K562 (cell line): Measurements from ENCODE around the gene POLN. TPM values are rescaled to one million over a fixed set of nuclear protein-coding genes. Genes with fewer than 3 reads are reported as not detected.

Experiments used
- ATAC-seq: fragments of 200-7000 bp; cut with Tn5 transposase; 3 replicates; pipeline ENCODE4 v1.9.1; 2020; ENCODE audit warnings: moderate library complexity
- BruUV-seq: library from RNA; stranded (reverse); fragments of 400-500 nt; replicated peaks from 2 replicates; lab custom pipeline; 2021; lab: Mats Ljungman, UMichigan
- CTCF ChIA-PET: fragments of 300-600 bp; formaldehyde crosslinking; extraction: SDS; loops from one replicate; lab custom pipeline; 2021; ENCODE audit warnings: low intra/inter-chr PET ratio; lab: Yijun Ruan, JAX
- POLR2A ChIA-PET: fragments of 300-600, 350-650 bp; sonication (Branson Sonifier 250); formaldehyde crosslinking; extraction: SDS; loops from one replicate; lab custom pipeline; 2021; ENCODE audit warnings: antibody characterized with exemption, inconsistent platforms; lab: Yijun Ruan, JAX
- DNase-seq, 4 experiments: peaks; one replicate each; pipeline versions ENCODE4 v3.0.0 to v3.0.0-alpha.2; 2011 to 2018; ENCODE audit warnings: low spot score in 3 of 4, mixed read lengths in 3 of 4; ENCODE audit errors: extremely low read depth in 1 of 4
- FAIRE-seq: peaks from 2 replicates; lab custom pipeline; 2011; peaks lifted over from hg19 to GRCh38; lab: Jason Lieb, UNC
- H2AFZ ChIP-seq: 2 replicates; pipeline ENCODE4 v1.6.0; 2011; ENCODE audit warnings: low read depth, low read length, control low read depth, inconsistent platforms
- H3K27ac ChIP-seq: fragments of 200-600 bp; 3 replicates; pipeline ENCODE4 v1.8.0; 2011; ENCODE audit warnings: low read depth, mild to moderate bottlenecking, control low read depth, inconsistent platforms, low read length, moderate library complexity, mixed read lengths; ENCODE audit errors: extremely low read depth
- H3K27me3 ChIP-seq, 2 experiments: fragments of 300-600 bp in 1 of 2; 2 replicates in 1 of 2; 3 replicates in 1 of 2; pipeline versions ENCODE4 v1.6.0 to v1.8.0; 2011; ENCODE audit warnings: inconsistent platforms in 2 of 2, low read length in 2 of 2, mild to moderate bottlenecking in 1 of 2, mixed read lengths in 1 of 2, moderate library complexity in 1 of 2; ENCODE audit not compliant: control insufficient read depth in 2 of 2, insufficient read depth in 2 of 2
- H3K36me3 ChIP-seq: fragments of 300-600 bp; 3 replicates; pipeline ENCODE4 v1.8.0; 2011; ENCODE audit warnings: mild to moderate bottlenecking, low read length, inconsistent platforms; ENCODE audit not compliant: control insufficient read depth, insufficient read depth
- H3K4me1 ChIP-seq, 2 experiments: fragments of 200-600 bp in 1 of 2; replicated peaks in 1 of 2; 2 replicates in 1 of 2; 3 replicates in 1 of 2; pipeline versions ENCODE4 v1.5.1 to v1.8.0; 2011; ENCODE audit warnings: inconsistent platforms in 2 of 2, low read length in 2 of 2, mild to moderate bottlenecking in 1 of 2, mixed read lengths in 1 of 2, moderate library complexity in 1 of 2; ENCODE audit not compliant: control insufficient read depth in 2 of 2, insufficient read depth in 2 of 2
- H3K4me2 ChIP-seq: 2 replicates; pipeline ENCODE4 v1.6.1; 2011; ENCODE audit warnings: low read length, control low read depth, inconsistent platforms, mixed read lengths; ENCODE audit not compliant: insufficient read depth
- H3K4me3 ChIP-seq: fragments of 200-600 bp; sonication (generic), shearing (Covaris generic); 2 replicates; pipeline ENCODE4 v1.5.1; 2016; ENCODE audit warnings: control low read depth, inconsistent platforms
- H3K79me2 ChIP-seq: fragments of 200-600 bp; 3 replicates; pipeline ENCODE4 v1.8.0; 2011; ENCODE audit warnings: low read length, inconsistent platforms; ENCODE audit not compliant: control insufficient read depth, insufficient read depth
- H3K9ac ChIP-seq, 2 experiments: 2 replicates each; pipeline versions ENCODE4 v1.6.0 to v1.6.1; 2011; ENCODE audit warnings: low read depth in 2 of 2, low read length in 2 of 2, control low read depth in 1 of 2, inconsistent platforms in 1 of 2, mild to moderate bottlenecking in 1 of 2, mixed read lengths in 1 of 2; ENCODE audit not compliant: insufficient read depth in 1 of 2
- H3K9me1 ChIP-seq: one replicate; pipeline ENCODE4 v1.6.0; 2011; ENCODE audit warnings: inconsistent platforms, mild to moderate bottlenecking, low read length, moderate library complexity; ENCODE audit not compliant: control insufficient read depth, insufficient read depth
- H3K9me3 ChIP-seq: replicated peaks from 2 replicates; pipeline ENCODE4 v1.5.1; 2011; ENCODE audit warnings: low read depth, low read length, inconsistent platforms; ENCODE audit not compliant: control insufficient read depth, insufficient read depth
- H4K20me1 ChIP-seq: replicated peaks from 2 replicates; pipeline ENCODE4 v1.6.1; 2011; ENCODE audit warnings: low read length, inconsistent platforms, mixed read lengths; ENCODE audit not compliant: control insufficient read depth, insufficient read depth
- CBFA2T2 ChIP-seq: fragments of 450-650 bp; conservative IDR thresholded peaks from 2 replicates; pipeline ENCODE4 v1.6.1; 2017; ENCODE audit warnings: mild to moderate bottlenecking
- ZNF212 ChIP-seq: fragments of 450-650 bp; formaldehyde crosslinking; IDR thresholded peaks from 2 replicates; pipeline ENCODE4 v1.4.0; 2020; ENCODE audit warnings: mild to moderate bottlenecking
- ZNF764 ChIP-seq: fragments of 250-450 bp; sonication (Bioruptor Pico); IDR thresholded peaks from 2 replicates; pipeline ENCODE4 v1.4.0; 2020; ENCODE audit warnings: low read depth, mild to moderate bottlenecking, moderate library complexity
- WGBS: fragments of 100-300 bp; shearing (Covaris generic); methylation state at CpG from one replicate; pipeline ENCODE4 v1.1.6; 2016; ENCODE audit warnings: low coverage, mixed read lengths; ENCODE audit not compliant: insufficient coverage; ENCODE audit errors: missing lambda C conversion rate; 5-methylcytosine and 5-hydroxymethylcytosine counted together
- in situ Hi-C: fragments of 300-500 bp; cut with MboI; formaldehyde crosslinking; loops from 4 replicates; pipeline ENCODE4 v1.15.0; 2018; ENCODE audit warnings: inconsistent platforms, mixed read lengths
- intact Hi-C: fragments of 100-400 bp; cut with micrococcal nuclease; formaldehyde crosslinking; loops from 2 replicates; pipeline ENCODE4 v1.14.2; 2022
- polyA plus RNA-seq, 8 experiments: library from polyadenylated mRNA; depleted of rRNA in 4 of 8; stranded (reverse) in 5 of 8; unstranded in 3 of 8; fragments of >200 nt; fragmentation: Nextera tagmentation in 2 of 8; fragmentation: Illumina TruSeq in 1 of 8; extraction: Ambion mirVana in 2 of 8; extraction: Trizol in 1 of 8; gene quantifications; 2 replicates each; pipeline versions ENCODE4 v1.2.1 to v1.2.3, GENCODE V29; 2011 to 2014; ENCODE audit warnings: inconsistent platforms in 1 of 8, missing spikeins in 1 of 8
- total RNA-seq, 7 experiments: library from RNA; depleted of rRNA in 6 of 7; stranded (reverse); fragments of >200 nt in 6 of 7; fragmentation: Illumina TruSeq in 2 of 7; extraction: Trizol in 2 of 7; gene quantifications; 2 replicates each; pipeline versions ENCODE4 v1.2.1 to v1.2.3, GENCODE V29; 2011 to 2021; ENCODE audit warnings: low replicate concordance in 1 of 7
- TF ChIP-seq, protein P1 (sequence below): sonication (generic); formaldehyde crosslinking; IDR thresholded peaks from 2 replicates; pipeline ENCODE4 v1.8.1; 2022; ENCODE audit warnings: missing genetic modification reagents
- TF ChIP-seq, protein P2 (sequence below), 2 experiments: IDR thresholded peaks; 2 replicates each; pipeline ENCODE4 v1.6.1; 2011; ENCODE audit warnings: borderline replicate concordance in 1 of 2, control low read depth in 1 of 2, low read depth in 1 of 2, low read length in 1 of 2, mild to moderate bottlenecking in 1 of 2, mixed read lengths in 1 of 2, moderate library complexity in 1 of 2; ENCODE audit not compliant: insufficient read depth in 1 of 2, insufficient read length in 1 of 2, poor library complexity in 1 of 2, severe bottlenecking in 1 of 2; ENCODE audit errors: extremely low read depth in 1 of 2

Gene POLN
- total and polyA plus RNA-seq, 9 of the 15 experiments (the other 6 are each of a cell fraction or from before 2014, with no cell fraction given): 0.08 to 0.91 (median 0.32) TPM

DNA sequence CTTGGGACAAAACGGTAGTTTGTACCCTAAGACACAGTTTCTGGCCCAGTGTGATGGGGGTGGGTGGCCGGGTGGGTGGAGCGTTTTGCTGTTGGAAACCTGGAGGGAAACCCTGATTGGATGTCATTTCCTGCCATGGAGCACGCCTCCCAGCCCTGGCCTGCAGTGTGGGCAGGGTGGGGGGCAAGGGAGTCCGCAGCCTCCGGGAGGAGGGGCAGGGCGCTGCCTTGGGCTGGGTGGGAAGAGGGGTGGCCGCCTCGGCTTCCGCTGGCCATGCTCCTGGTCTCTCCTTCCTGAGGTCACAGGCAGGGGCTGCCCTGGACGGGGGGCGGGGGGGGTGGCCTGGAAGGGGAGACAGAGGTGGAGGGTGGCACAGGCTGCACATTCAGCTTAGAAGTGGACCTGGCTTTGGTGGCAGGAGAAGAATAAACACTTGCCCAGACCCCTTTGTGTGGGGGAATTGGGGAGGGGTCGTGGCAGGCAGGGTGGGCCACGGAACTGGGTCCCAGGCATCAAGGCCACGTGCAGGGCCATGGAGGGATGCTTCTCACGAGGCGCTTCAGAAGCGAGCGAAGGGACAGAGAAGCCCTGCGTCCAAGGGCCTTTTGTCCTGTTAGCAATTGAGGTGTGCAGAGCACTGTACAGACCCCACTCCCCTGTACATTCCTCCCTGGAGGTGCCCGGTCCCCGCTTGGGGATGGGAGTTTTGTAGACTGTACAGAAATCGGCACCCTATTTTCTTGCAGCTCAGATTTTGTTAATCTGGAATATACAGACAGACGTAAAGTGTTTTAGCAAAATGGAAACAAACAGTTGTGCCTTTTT is 176.6 kb downstream of the POLN start (continued):
- TF ChIP-seq CBFA2T2 (no peak), ZNF764 (CRISPR knock-in tag) (no peak), ZNF212 (CRISPR knock-in tag) (no peak)
- TF ChIP-seq, protein P1, sequence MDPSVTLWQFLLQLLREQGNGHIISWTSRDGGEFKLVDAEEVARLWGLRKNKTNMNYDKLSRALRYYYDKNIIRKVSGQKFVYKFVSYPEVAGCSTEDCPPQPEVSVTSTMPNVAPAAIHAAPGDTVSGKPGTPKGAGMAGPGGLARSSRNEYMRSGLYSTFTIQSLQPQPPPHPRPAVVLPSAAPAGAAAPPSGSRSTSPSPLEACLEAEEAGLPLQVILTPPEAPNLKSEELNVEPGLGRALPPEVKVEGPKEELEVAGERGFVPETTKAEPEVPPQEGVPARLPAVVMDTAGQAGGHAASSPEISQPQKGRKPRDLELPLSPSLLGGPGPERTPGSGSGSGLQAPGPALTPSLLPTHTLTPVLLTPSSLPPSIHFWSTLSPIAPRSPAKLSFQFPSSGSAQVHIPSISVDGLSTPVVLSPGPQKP (CRISPR knock-in tag): no peak

DNA sequence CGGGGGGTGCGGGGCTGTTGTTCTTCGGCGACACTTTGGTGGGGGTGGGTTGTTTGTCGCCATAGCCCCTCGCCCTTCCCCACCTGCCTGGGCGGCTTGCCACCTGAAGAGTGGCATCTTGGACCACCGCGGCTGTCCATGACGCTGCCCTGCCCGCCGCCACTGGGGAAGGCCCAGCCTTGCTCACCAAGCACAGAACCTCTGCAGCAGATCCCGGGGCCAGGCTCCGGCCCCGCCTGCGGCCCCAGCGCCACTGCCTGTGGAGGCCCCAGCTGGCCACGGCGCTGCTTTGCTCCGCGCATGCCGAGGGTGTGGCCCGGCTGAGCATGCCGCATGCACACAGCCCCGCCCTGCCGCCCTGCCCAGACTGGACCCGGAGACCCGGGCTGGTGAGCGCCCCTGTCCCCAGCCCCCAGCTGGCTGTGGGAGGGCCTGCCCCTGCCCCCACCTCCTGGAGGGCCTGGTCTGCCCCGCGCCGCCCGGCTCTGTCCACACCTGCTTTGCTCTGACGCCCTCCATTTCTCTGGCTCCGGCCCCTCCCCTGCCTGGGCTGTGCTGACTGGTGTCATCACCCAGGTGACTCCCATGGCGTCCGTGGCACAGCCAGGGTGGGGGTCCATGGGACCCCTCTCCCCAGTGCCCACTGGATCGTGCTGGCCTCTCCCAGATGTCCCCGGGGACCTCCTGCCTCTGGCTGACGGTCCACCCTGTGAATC is 177.5 kb downstream of the POLN start:
- FAIRE-seq (peak; percentile 48), DNase-seq (peak; percentile 62 to 79 (median 76)), ATAC-seq (peak; percentile 89)
- Histone ChIP-seq H3K4me3 (no peak overlapping the region; the same call in 1 of the 2 replicates), H3K9me1 (no peaks in the 10 kb centered on the region), H3K9ac (peak overlapping the region in 1 of 2 experiments; percentile 63; a peak in 2 of 4 replicates), H3K4me1 (peaks cover 2 to 84% of the 10 kb centered on the region in 2 experiments; a peak in 2 of 5 replicates), H3K79me2 (no peaks in the 10 kb centered on the region), H3K4me2 (peak overlapping the region; percentile 41; the same call in 1 of the 2 replicates), H2AFZ (peak overlapping the region; percentile 72), H3K9me3 (no peaks in the 10 kb centered on the region), H3K36me3 (peaks cover 3% of the 10 kb centered on the region; the same call in 1 of the 3 replicates), H3K27ac (no peak overlapping the region), H3K27me3 (no peaks in the 10 kb centered on the region; a peak in 1 of 5 replicates), H4K20me1 (no peaks in the 10 kb centered on the region)
- no TSS peak for BruUV-seq
- CTCF ChIA-PET: no interaction called here
- intact Hi-C loops: no loop called here
- in situ Hi-C loops: no loop called here
- 52% methylated on average over 24 of the region's 40 CpGs for WGBS
- POLR2A ChIA-PET: interaction anchor here (0.6 to 1.6 kb wide), 2 partner anchors 9 to 10 kb away, joined by 4 to 5 read pairs; no protein-coding TSS in a partner anchor
- TF ChIP-seq, protein P2, sequence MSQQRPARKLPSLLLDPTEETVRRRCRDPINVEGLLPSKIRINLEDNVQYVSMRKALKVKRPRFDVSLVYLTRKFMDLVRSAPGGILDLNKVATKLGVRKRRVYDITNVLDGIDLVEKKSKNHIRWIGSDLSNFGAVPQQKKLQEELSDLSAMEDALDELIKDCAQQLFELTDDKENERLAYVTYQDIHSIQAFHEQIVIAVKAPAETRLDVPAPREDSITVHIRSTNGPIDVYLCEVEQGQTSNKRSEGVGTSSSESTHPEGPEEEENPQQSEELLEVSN (IDR thresholded peaks at IDR 0.05; ENCODE audit: borderline replicate concordance in 1 of 2, extremely low read depth in 1 of 2, insufficient read depth in 1 of 2, insufficient read length in 1 of 2, low read depth in 1 of 2, low read length in 1 of 2, poor library complexity in 1 of 2, severe bottlenecking in 1 of 2): peak in 1 of 2 experiments; percentile 18
